ENCODE results near the gene C6orf47. TPM values are rescaled to one million over a fixed set of nuclear protein-coding genes. Genes with fewer than 3 reads are reported as not detected.

C6orf47 gene
- total and polyA plus RNA-seq, 10 of the 15 experiments (the other 5 are each of a cell fraction or from before 2014, with no cell fraction given) = 0.16 to 20.4 (median 17.3) TPM; not detected in 1

DNA sequence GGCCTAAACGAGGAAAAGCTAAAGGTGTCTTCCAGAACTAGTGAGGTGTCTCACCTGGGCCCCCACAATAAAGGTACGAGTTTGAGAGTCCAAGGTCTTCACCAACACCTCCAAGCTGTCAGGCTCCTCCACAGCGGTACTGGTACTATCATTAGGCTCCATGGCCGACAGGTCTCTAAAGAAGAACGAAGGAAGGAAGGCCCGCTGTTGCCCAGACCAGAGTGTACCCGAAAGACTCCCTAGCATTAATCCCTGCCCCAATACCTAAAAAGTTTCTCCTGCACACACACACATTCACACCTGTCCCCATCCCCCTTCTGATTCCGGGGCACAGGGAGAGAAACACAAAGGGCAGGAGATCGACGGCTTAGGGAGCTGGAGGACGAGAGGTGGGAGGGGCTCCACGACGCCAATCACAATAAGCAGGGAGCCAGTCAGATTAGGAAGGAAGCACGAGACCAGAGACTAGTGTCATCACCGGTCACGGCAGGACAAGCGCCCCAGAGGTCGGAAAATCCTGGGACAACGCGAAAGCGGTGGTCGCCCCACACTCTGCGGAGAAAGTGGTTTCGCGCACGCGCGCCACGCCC, 8.9 kb downstream of the C6orf47 start:
- Histone ChIP-seq H3K9me3 (replicated peaks; ENCODE audit: control insufficient read depth, insufficient read depth, low read length) (no peaks in the 10 kb centered on the region), H3K4me1 (ENCODE audit: control insufficient read depth, insufficient read depth, low read length) (peaks cover 4% of the 10 kb centered on the region; the same call in 1 of the 2 replicates), H3K27me3 (replicated peaks in 1 of 2; ENCODE audit: control insufficient read depth in 2 of 2, insufficient read depth in 2 of 2, low read length in 1 of 2) (no peaks in the 10 kb centered on the region), H3K36me3 (ENCODE audit: control insufficient read depth in 2 of 2, insufficient read depth in 2 of 2, low read length in 1 of 2) (peaks cover 15 to 20% of the 10 kb centered on the region in 2 experiments), H3K79me2 (ENCODE audit: control insufficient read depth, insufficient read depth, low read length) (peaks cover 40% of the 10 kb centered on the region), H3K9ac (ENCODE audit: control insufficient read depth, insufficient read depth, low read length) (peak overlapping the region; percentile 91), H3K4me2 (ENCODE audit: control insufficient read depth, insufficient read depth) (peak overlapping the region; percentile 96), H2AFZ (ENCODE audit: control insufficient read depth, low read depth, low read length) (peak overlapping the region; percentile 87), H3K27ac (ENCODE audit: control insufficient read depth, insufficient read depth) (peak overlapping the region; percentile 99), H4K20me1 (ENCODE audit: control insufficient read depth, insufficient read depth) (no peaks in the 10 kb centered on the region; the same call in 1 of the 2 replicates), H3K4me3 (peak overlapping the region; percentile 91)
- RAD21 ChIA-PET (ENCODE audit: unreplicated experiment) = interaction anchor here (0.7 to 2.5 kb wide), 7 partner anchors 9 to 118 kb away, joined by 3 to 11 read pairs (median 6); partner anchors contain the start of genes C6orf47, GPANK1 and NCR3
- intact Hi-C loops (cut with micrococcal nuclease; ENCODE audit: unreplicated experiment) (loop anchor here (1.0 to 2.0 kb wide), 3 partner anchors 31 to 155 kb away; partner anchors contain the start of genes ATP6V1G2, NFKBIL1 and PRRC2A), in situ Hi-C loops (cut with MboI) (no loop called here)
- ATAC-seq = peak; percentile 74
- TF ChIP-seq USF2 (IDR thresholded peaks at IDR 0.05; ENCODE audit: borderline replicate concordance, low read depth, low read length) = no peak
- 0 out of 2 replicates have a peak, but pooled peaks have one; percentile 5 for TF ChIP-seq GATAD2B (conservative IDR thresholded peaks at IDR 0.05; ENCODE audit: low read depth)
- 0 out of 2 replicates have a peak, but pooled peaks have one; percentile 4 for TF ChIP-seq IRF4 (IDR thresholded peaks at IDR 0.05; ENCODE audit: low read depth, low read length)
- TF ChIP-seq, protein P1, sequence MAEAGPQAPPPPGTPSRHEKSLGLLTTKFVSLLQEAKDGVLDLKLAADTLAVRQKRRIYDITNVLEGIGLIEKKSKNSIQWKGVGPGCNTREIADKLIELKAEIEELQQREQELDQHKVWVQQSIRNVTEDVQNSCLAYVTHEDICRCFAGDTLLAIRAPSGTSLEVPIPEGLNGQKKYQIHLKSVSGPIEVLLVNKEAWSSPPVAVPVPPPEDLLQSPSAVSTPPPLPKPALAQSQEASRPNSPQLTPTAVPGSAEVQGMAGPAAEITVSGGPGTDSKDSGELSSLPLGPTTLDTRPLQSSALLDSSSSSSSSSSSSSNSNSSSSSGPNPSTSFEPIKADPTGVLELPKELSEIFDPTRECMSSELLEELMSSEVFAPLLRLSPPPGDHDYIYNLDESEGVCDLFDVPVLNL (IDR thresholded peaks at IDR 0.05; ENCODE audit: low read depth, low read length) = 0 out of 2 replicates have a peak, but pooled peaks have one; percentile 33
- TF ChIP-seq, protein P2, sequence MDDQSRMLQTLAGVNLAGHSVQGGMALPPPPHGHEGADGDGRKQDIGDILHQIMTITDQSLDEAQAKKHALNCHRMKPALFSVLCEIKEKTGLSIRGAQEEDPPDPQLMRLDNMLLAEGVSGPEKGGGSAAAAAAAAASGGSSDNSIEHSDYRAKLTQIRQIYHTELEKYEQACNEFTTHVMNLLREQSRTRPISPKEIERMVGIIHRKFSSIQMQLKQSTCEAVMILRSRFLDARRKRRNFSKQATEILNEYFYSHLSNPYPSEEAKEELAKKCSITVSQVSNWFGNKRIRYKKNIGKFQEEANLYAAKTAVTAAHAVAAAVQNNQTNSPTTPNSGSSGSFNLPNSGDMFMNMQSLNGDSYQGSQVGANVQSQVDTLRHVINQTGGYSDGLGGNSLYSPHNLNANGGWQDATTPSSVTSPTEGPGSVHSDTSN (IDR thresholded peaks at IDR 0.05; ENCODE audit: insufficient replicate concordance, low read depth, low read length) = peak; percentile 85
- TF ChIP-seq EP300 (IDR thresholded peaks at IDR 0.05; ENCODE audit: borderline replicate concordance in 1 of 2, control insufficient read depth in 1 of 2, low read depth in 2 of 2, low read length in 2 of 2) = 0 out of 4 replicates have a peak, but pooled peaks of 1 of the 2 experiments have one; percentile 34
- TF ChIP-seq NFYA (IDR thresholded peaks at IDR 0.05; ENCODE audit: borderline replicate concordance, low read depth, low read length) = no peak
- TF ChIP-seq SREBF1 (IDR thresholded peaks at IDR 0.05; ENCODE audit: low read length) = no peak
- TF ChIP-seq, protein P3, sequence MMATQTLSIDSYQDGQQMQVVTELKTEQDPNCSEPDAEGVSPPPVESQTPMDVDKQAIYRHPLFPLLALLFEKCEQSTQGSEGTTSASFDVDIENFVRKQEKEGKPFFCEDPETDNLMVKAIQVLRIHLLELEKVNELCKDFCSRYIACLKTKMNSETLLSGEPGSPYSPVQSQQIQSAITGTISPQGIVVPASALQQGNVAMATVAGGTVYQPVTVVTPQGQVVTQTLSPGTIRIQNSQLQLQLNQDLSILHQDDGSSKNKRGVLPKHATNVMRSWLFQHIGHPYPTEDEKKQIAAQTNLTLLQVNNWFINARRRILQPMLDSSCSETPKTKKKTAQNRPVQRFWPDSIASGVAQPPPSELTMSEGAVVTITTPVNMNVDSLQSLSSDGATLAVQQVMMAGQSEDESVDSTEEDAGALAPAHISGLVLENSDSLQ (IDR thresholded peaks at IDR 0.05) = peak; percentile 95
- peak; percentile 36; the same call in 1 of the 2 replicates for TF ChIP-seq MXI1 (IDR thresholded peaks at IDR 0.05; ENCODE audit: low read depth, low read length)
- no peak for TF ChIP-seq FOXM1 (IDR thresholded peaks at IDR 0.05; ENCODE audit: low read depth, low read length)
- peak; percentile 75; the same call in 1 of the 2 replicates for TF ChIP-seq NFYB (IDR thresholded peaks at IDR 0.05; ENCODE audit: insufficient read depth, low read depth, low read length)
- TF ChIP-seq TARDBP (IDR thresholded peaks at IDR 0.05; ENCODE audit: borderline replicate concordance) = no peak
- 0 out of 2 replicates have a peak, but pooled peaks have one; percentile 39 for TF ChIP-seq TAF1 (IDR thresholded peaks at IDR 0.05; ENCODE audit: borderline replicate concordance, low read depth, low read length)
- peak; percentile 87 to 95 for TF ChIP-seq BHLHE40 (IDR thresholded peaks at IDR 0.05; ENCODE audit: borderline replicate concordance in 1 of 2, low read depth in 2 of 2, low read length in 1 of 2)
- TF ChIP-seq MYB (IDR thresholded peaks at IDR 0.05; ENCODE audit: borderline replicate concordance, low read depth, low read length) = 0 out of 2 replicates have a peak, but pooled peaks have one; percentile 8
- TF ChIP-seq YY1 (IDR thresholded peaks at IDR 0.05; ENCODE audit: low read depth, low read length) = peak; percentile 29; the same call in 1 of the 2 replicates
- TF ChIP-seq TCF7 (IDR thresholded peaks at IDR 0.05; ENCODE audit: borderline replicate concordance) = no peak
- no peak for FAIRE-seq
- POLR2A ChIA-PET = interaction anchor here (0.5 to 6.3 kb wide), 17 partner anchors 11 to 308 kb away, joined by 3 to 107 read pairs (median 5); partner anchors contain the start of genes C6orf47, CSNK2B, DDX39B and GPANK1
- TSS peak; percentile 66 for BruUV-seq (replicated peaks)
- 0% methylated on average over 29 of the region's 29 CpGs for WGBS (ENCODE audit: insufficient coverage, insufficient replicate concordance, low lambda C conversion rate, missing lambda C conversion rate)
- CTCF ChIA-PET = interaction anchor here (0.7 to 3.6 kb wide), 10 partner anchors 9 to 272 kb away, joined by 3 to 19 read pairs (median 3); partner anchors contain the start of genes ATP6V1G2, C6orf47 and GPANK1
- SMC1A ChIA-PET (ENCODE audit: uncharacterized antibody, unreplicated experiment) = interaction anchor here (0.7 to 5.0 kb wide), 15 partner anchors 8 to 181 kb away, joined by 3 to 31 read pairs (median 4); partner anchors contain the start of genes C6orf47 and GPANK1
- no peak for DNase-seq (ENCODE audit: low read depth, low spot score)
